HCT116 (cell line): ENCODE data around the gene DYNC1LI1.

ENCODE experiments used
- ELF1 ChIP-seq: IDR thresholded peaks from 2 replicates; pipeline ENCODE4 v1.6.1; 2012; ENCODE audit warnings: low read depth, borderline replicate concordance
- EZH2 ChIP-seq: fragments of 200-600 bp; sonication (generic); IDR thresholded peaks from 2 replicates; pipeline ENCODE4 v1.6.1; 2017; ENCODE audit warnings: antibody characterized with exemption, mixed run types
- POLR2A ChIP-seq: IDR thresholded peaks from 2 replicates; pipeline ENCODE4 v1.7.0; 2011; ENCODE audit warnings: borderline replicate concordance; ENCODE audit not compliant: insufficient read depth, insufficient read length; ENCODE audit errors: extremely low read depth
- ZNF274 ChIP-seq: fragments of 200-500 bp; sonication (Bioruptor generic); IDR thresholded peaks from 2 replicates; pipeline ENCODE4 v1.6.1; 2014; ENCODE audit warnings: mild to moderate bottlenecking, low read depth, low read length, inconsistent platforms
- TF ChIP-seq, protein P1 (sequence below), 3 experiments: fragments of 200-600 bp in 1 of 3; sonication (generic) in 1 of 3; IDR thresholded peaks in 2 of 3; conservative IDR thresholded peaks in 1 of 3; 2 replicates each; pipeline ENCODE4 v1.5.1; 2012 to 2017; ENCODE audit warnings: low read depth in 2 of 3, low read length in 2 of 3, antibody characterized with exemption in 1 of 3, borderline replicate concordance in 1 of 3, control low read depth in 1 of 3, mild to moderate bottlenecking in 1 of 3, mixed read lengths in 1 of 3, mixed run types in 1 of 3, moderate library complexity in 1 of 3; ENCODE audit not compliant: insufficient read depth in 1 of 3
- TF ChIP-seq, protein P2 (sequence below): IDR thresholded peaks from 2 replicates; pipeline ENCODE4 v1.6.1; 2012

DNA sequence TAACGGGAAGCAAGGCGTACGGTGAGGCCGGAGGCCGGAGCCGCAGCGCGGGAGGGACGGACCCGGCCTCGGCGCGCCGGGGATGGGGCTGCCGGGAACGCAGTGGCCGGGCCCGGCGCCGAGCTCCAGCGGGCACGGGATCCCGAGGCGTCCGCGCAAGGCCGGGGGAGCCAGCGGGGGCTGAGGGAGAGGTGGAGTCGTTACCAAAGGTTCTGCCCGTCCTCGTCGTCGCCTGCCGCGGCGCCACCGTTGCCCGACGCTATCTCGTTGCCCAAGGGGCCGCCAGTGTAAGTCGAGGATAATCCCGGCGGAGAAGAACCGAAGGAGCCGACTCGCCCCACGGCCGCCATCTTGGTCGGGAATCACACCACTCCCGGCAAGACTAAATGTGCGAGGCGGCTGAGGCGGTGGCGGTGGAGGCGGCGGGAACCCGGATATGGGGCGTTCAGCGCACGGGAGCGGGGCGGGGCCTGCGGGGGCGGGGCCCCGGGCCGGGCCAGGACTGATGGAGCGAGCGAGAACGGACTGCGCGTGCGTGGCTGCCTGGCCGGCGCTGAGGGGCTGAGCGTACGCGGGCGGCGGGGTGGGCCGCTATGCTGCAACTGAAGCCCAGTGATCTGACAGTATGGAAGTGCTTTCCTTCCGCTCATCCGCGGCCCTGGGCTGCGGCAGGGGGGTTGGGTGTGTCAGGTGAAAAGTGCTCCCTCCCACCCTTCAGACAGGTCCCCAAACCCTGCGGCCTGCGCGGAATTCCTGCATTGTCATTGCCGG, at the start of gene DYNC1LI1:
- TF ChIP-seq POLR2A (peak; percentile 83), ELF1 (peak; percentile 36; the same call in 1 of the 2 replicates), ZNF274 (no peak), EZH2 (no peak)
- TF ChIP-seq, protein P1, sequence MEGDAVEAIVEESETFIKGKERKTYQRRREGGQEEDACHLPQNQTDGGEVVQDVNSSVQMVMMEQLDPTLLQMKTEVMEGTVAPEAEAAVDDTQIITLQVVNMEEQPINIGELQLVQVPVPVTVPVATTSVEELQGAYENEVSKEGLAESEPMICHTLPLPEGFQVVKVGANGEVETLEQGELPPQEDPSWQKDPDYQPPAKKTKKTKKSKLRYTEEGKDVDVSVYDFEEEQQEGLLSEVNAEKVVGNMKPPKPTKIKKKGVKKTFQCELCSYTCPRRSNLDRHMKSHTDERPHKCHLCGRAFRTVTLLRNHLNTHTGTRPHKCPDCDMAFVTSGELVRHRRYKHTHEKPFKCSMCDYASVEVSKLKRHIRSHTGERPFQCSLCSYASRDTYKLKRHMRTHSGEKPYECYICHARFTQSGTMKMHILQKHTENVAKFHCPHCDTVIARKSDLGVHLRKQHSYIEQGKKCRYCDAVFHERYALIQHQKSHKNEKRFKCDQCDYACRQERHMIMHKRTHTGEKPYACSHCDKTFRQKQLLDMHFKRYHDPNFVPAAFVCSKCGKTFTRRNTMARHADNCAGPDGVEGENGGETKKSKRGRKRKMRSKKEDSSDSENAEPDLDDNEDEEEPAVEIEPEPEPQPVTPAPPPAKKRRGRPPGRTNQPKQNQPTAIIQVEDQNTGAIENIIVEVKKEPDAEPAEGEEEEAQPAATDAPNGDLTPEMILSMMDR (IDR thresholded peaks at IDR 0.05 in 2 of 3, conservative IDR thresholded peaks at IDR 0.05 in 1 of 3; ENCODE audit: borderline replicate concordance in 1 of 3, insufficient read depth in 1 of 3, low read depth in 2 of 3, low read length in 2 of 3): no peak
- TF ChIP-seq, protein P2, sequence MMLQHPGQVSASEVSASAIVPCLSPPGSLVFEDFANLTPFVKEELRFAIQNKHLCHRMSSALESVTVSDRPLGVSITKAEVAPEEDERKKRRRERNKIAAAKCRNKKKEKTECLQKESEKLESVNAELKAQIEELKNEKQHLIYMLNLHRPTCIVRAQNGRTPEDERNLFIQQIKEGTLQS: no peak
